HepG2 (cell line): ENCODE measurements around the gene MCM8. TPM values are rescaled to one million over a fixed set of nuclear protein-coding genes. Genes with fewer than 3 reads are reported as not detected.

Experiments used
- BATF2 ChIP-seq: sonication (generic); formaldehyde crosslinking; IDR thresholded peaks from 2 replicates; pipeline ENCODE4 v1.8.0; 2022; ENCODE audit warnings: mild to moderate bottlenecking, missing genetic modification reagents, moderate library complexity
- ELF1 ChIP-seq: sonication (generic); formaldehyde crosslinking; IDR thresholded peaks from 2 replicates; pipeline ENCODE4 v1.4.0; 2020; ENCODE audit warnings: missing genetic modification reagents
- FUBP1 ChIP-seq: sonication (generic); formaldehyde crosslinking; IDR thresholded peaks from 2 replicates; pipeline ENCODE4 v1.5.1; 2020; ENCODE audit warnings: missing genetic modification reagents, mild to moderate bottlenecking, borderline replicate concordance
- HDAC1 ChIP-seq: sonication (generic); formaldehyde crosslinking; IDR thresholded peaks from 2 replicates; pipeline ENCODE4 v1.5.1; 2020; ENCODE audit warnings: mild to moderate bottlenecking, missing genetic modification reagents
- HNRNPUL1 ChIP-seq: fragments of 200-400 bp; formaldehyde crosslinking; IDR thresholded peaks from 2 replicates; pipeline ENCODE4 v1.6.1; 2017; ENCODE audit warnings: low read depth, mild to moderate bottlenecking, low read length, moderate library complexity
- JUNB ChIP-seq: sonication (generic); formaldehyde crosslinking; IDR thresholded peaks from 2 replicates; pipeline ENCODE4 v1.8.0; 2022; ENCODE audit warnings: missing genetic modification reagents, mild to moderate bottlenecking, borderline replicate concordance
- MIER2 ChIP-seq: IDR thresholded peaks from 2 replicates; pipeline ENCODE4 v1.6.1; 2016; ENCODE audit warnings: missing biosample characterization, missing genetic modification reagents
- NFRKB ChIP-seq: fragments of 450-650 bp; IDR thresholded peaks from 2 replicates; pipeline ENCODE4 v1.6.1; 2017
- PAX8 ChIP-seq: sonication (generic); formaldehyde crosslinking; IDR thresholded peaks from 2 replicates; pipeline ENCODE4 v1.8.0; 2022; ENCODE audit warnings: mild to moderate bottlenecking, missing genetic modification reagents, borderline replicate concordance
- PRDM10 ChIP-seq: sonication (generic); formaldehyde crosslinking; IDR thresholded peaks from 2 replicates; pipeline ENCODE4 v1.4.0; 2020; ENCODE audit warnings: low read depth, missing genetic modification reagents
- ZFP62 ChIP-seq: sonication (generic); formaldehyde crosslinking; IDR thresholded peaks from 2 replicates; pipeline ENCODE4 v1.4.0; 2020; ENCODE audit warnings: missing genetic modification reagents
- ZFX ChIP-seq: sonication (generic); formaldehyde crosslinking; IDR thresholded peaks from 2 replicates; pipeline ENCODE4 v1.4.0; 2020; ENCODE audit warnings: mild to moderate bottlenecking, low read depth, missing genetic modification reagents, moderate library complexity
- ZNF253 ChIP-seq: sonication (generic); formaldehyde crosslinking; IDR thresholded peaks from 2 replicates; pipeline ENCODE4 v1.8.0; 2022; ENCODE audit warnings: mild to moderate bottlenecking, missing genetic modification reagents, borderline replicate concordance
- ZNF280D ChIP-seq: sonication (generic); formaldehyde crosslinking; IDR thresholded peaks from 2 replicates; pipeline ENCODE4 v1.5.1; 2020; ENCODE audit warnings: mild to moderate bottlenecking, missing genetic modification reagents
- ZNF292 ChIP-seq: sonication (generic); formaldehyde crosslinking; IDR thresholded peaks from 2 replicates; pipeline ENCODE4 v1.8.1; 2022; ENCODE audit warnings: mild to moderate bottlenecking, low read depth, missing genetic modification reagents, borderline replicate concordance
- ZNF296 ChIP-seq: sonication (generic); formaldehyde crosslinking; conservative IDR thresholded peaks from 2 replicates; pipeline ENCODE4 v1.5.0; 2020; ENCODE audit warnings: mild to moderate bottlenecking, missing genetic modification reagents
- ZNF484 ChIP-seq: sonication (generic); formaldehyde crosslinking; IDR thresholded peaks from 2 replicates; pipeline ENCODE4 v1.5.1; 2020; ENCODE audit warnings: mild to moderate bottlenecking, low read depth, missing genetic modification reagents, borderline replicate concordance
- ZNF557 ChIP-seq: sonication (generic); formaldehyde crosslinking; IDR thresholded peaks from 2 replicates; pipeline ENCODE4 v1.4.0; 2020; ENCODE audit warnings: missing genetic modification reagents
- ZNF569 ChIP-seq: sonication (generic); formaldehyde crosslinking; IDR thresholded peaks from 2 replicates; pipeline ENCODE4 v1.5.0; 2020; ENCODE audit warnings: mild to moderate bottlenecking, missing genetic modification reagents, moderate library complexity, borderline replicate concordance
- ZNF660 ChIP-seq: sonication (generic); formaldehyde crosslinking; IDR thresholded peaks from 2 replicates; pipeline ENCODE4 v1.5.1; 2020; ENCODE audit warnings: mild to moderate bottlenecking, low read depth, missing genetic modification reagents, borderline replicate concordance
- polyA plus RNA-seq, 8 experiments: library from polyadenylated mRNA; depleted of rRNA in 3 of 8; stranded (reverse) in 7 of 8; unstranded in 1 of 8; fragments of >200 nt; fragmentation: Illumina TruSeq in 4 of 8; extraction: Trizol in 4 of 8; gene quantifications; 2 replicates each; pipeline versions ENCODE4 v1.2.1 to v1.2.3, GENCODE V29; 2011 to 2016; ENCODE audit warnings: low read depth in 4 of 8, missing spikeins in 1 of 8, mixed read lengths in 1 of 8; ENCODE audit not compliant: insufficient read depth in 1 of 8
- total RNA-seq, 5 experiments: library from RNA; depleted of rRNA; stranded (reverse); fragments of >200 nt; fragmentation: Illumina TruSeq; extraction: Trizol; gene quantifications; 2 replicates each; pipeline ENCODE4 v1.2.3, GENCODE V29; 2016; ENCODE audit warnings: low read depth in 1 of 5

Gene MCM8
- total and polyA plus RNA-seq, 2 of the 13 experiments (the other 11 are each of a cell fraction or from before 2014, with no cell fraction given): 11.5 to 59.3 TPM

GRCh38 chr20:5950271-5951031 lies at the start of gene MCM8, which contains the start of gene TRMT6 (continued):
- TF ChIP-seq ZFX (CRISPR knock-in tag) (peak; percentile 78), PAX8 (CRISPR knock-in tag) (peak; percentile 87; the same call in 1 of the 2 replicates), ZNF292 (CRISPR knock-in tag) (no peak), ZNF253 (0 out of 2 replicates have a peak, but pooled peaks have one; percentile 92), ZNF557 (CRISPR knock-in tag) (no peak), ZNF280D (CRISPR knock-in tag) (no peak; the same call in 1 of the 2 replicates), ZNF569 (peak; percentile 46; the same call in 1 of the 2 replicates), NFRKB (no peak), FUBP1 (CRISPR knock-in tag) (no peak), BATF2 (CRISPR knock-in tag) (no peak), ZFP62 (CRISPR knock-in tag) (no peak), ZNF484 (CRISPR knock-in tag) (0 out of 2 replicates have a peak, but pooled peaks have one; percentile 61), HDAC1 (peak; percentile 100), PRDM10 (CRISPR knock-in tag) (no peak; the same call in none of the 2 replicates), ZNF660 (CRISPR knock-in tag) (no peak), JUNB (no peak), MIER2 (CRISPR knock-in tag) (peak; percentile 88), HNRNPUL1 (no peak), ZNF296 (CRISPR knock-in tag) (no peak), ELF1 (peak; percentile 100)
